ENCODE data around the gene TLR3.
"Not testable (repeated sequence)": the region's sequence is repeated elsewhere in the genome, so short reads cannot be mapped to it uniquely, and the experiment has no call there.

TLR3 gene

GRCh38 chr4:186037692-186038658, 31.0 kb upstream of the TLR3 start:
- H3K4me3 ChIP-seq (ENCODE audit: low read depth, low read length) = peak overlapping the region; percentile 18; the same call in 1 of the 2 replicates

GRCh38 chr4:186039697-186040096, 29.3 kb upstream of the TLR3 start:
- H3K4me1 ChIP-seq = no peaks in the 10 kb centered on the region
- TF ChIP-seq CTCF (IDR thresholded peaks at IDR 0.05; ENCODE audit: low read depth, low read length) = no peak
- no peaks in the 10 kb centered on the region for H3K9me3 ChIP-seq
- H3K36me3 ChIP-seq = no peaks in the 10 kb centered on the region
- no peaks in the 10 kb centered on the region; the same call in 1 of the 2 replicates for H3K27me3 ChIP-seq
- no peak overlapping the region for H3K4me3 ChIP-seq (ENCODE audit: low read depth, low read length)
- DNase-seq = no peak

More at GRCh38 chr4:186037692-186038658, 31.0 kb upstream of the TLR3 start:
- no peaks in the 10 kb centered on the region; the same call in 1 of the 2 replicates for H3K27me3 ChIP-seq
- no peaks in the 10 kb centered on the region for H3K4me1 ChIP-seq
- H3K36me3 ChIP-seq = no peaks in the 10 kb centered on the region
- DNase-seq = peak; percentile 45
- TF ChIP-seq CTCF (IDR thresholded peaks at IDR 0.05; ENCODE audit: low read depth, low read length) = peak; percentile 76
- H3K9me3 ChIP-seq = no peaks in the 10 kb centered on the region

GRCh38 chr4:186040316-186040715, 28.6 kb upstream of the TLR3 start:
- no peak for DNase-seq
- no peak for TF ChIP-seq CTCF (IDR thresholded peaks at IDR 0.05; ENCODE audit: low read depth, low read length)

GRCh38 chr4:186047501-186047900, 21.5 kb upstream of the TLR3 start:
- not testable (repeated sequence) for DNase-seq; H3K36me3 ChIP-seq; H3K4me1 ChIP-seq; H3K9me3 ChIP-seq; H3K27me3 ChIP-seq; H3K4me3 ChIP-seq (ENCODE audit: low read depth, low read length)

More at GRCh38 chr4:186040316-186040715, 28.6 kb upstream of the TLR3 start:
- H3K36me3 ChIP-seq = no peaks in the 10 kb centered on the region
- H3K9me3 ChIP-seq = no peaks in the 10 kb centered on the region
- no peaks in the 10 kb centered on the region for H3K4me1 ChIP-seq
- no peaks in the 10 kb centered on the region; the same call in 1 of the 2 replicates for H3K27me3 ChIP-seq
- H3K4me3 ChIP-seq (ENCODE audit: low read depth, low read length) = no peak overlapping the region

GRCh38 chr4:186050135-186050534, 18.8 kb upstream of the TLR3 start:
- not testable (repeated sequence) for H3K36me3 ChIP-seq; H3K27me3 ChIP-seq; H3K4me1 ChIP-seq; DNase-seq; H3K4me3 ChIP-seq (ENCODE audit: low read depth, low read length); H3K9me3 ChIP-seq

- DNase-seq = peak; percentile 16
- TF ChIP-seq CTCF (IDR thresholded peaks at IDR 0.05; ENCODE audit: low read depth, low read length) = no peak
- Histone ChIP-seq H3K4me3 (ENCODE audit: low read depth, low read length) (peak overlapping the region; percentile 25; the same call in 1 of the 2 replicates), H3K36me3 (no peaks in the 10 kb centered on the region), H3K27me3 (no peaks in the 10 kb centered on the region), H3K9me3 (no peaks in the 10 kb centered on the region), H3K4me1 (no peaks in the 10 kb centered on the region)
Observed at GRCh38 chr4:186051096-186051495, 17.9 kb upstream of the TLR3 start.

All from BE2C (cell line).